GM19452 (cell line): ENCODE measurements around the gene TMED10.
"Not testable (repeated sequence)": the region's sequence is repeated elsewhere in the genome, so short reads cannot be mapped to it uniquely, and the experiment has no call there.

Source experiments
- ATAC-seq: cut with Tn5 transposase; IDR thresholded peaks from one replicate; pipeline ENCODE4 v1.9.1; 2021; ENCODE audit not compliant: unreplicated experiment

TMED10 gene

GRCh38 chr14:75162631-75163030 is 13.8 kb downstream of the TMED10 start:
- no peak for ATAC-seq

GRCh38 chr14:75158843-75159614 is 17.4 kb downstream of the TMED10 start:
- no peak for ATAC-seq

GRCh38 chr14:75156901-75157300 is 19.5 kb downstream of the TMED10 start:
- ATAC-seq, result no peak

GRCh38 chr14:75156111-75156510 is 20.3 kb downstream of the TMED10 start:
- ATAC-seq, result no peak

- ATAC-seq, result no peak
Measured at GRCh38 chr14:75155169-75155568, 21.2 kb downstream of the TMED10 start.

- no peak for ATAC-seq
Measured at GRCh38 chr14:75153295-75153694, 23.1 kb downstream of the TMED10 start.

GRCh38 chr14:75151851-75152250 is 24.6 kb downstream of the TMED10 start:
- ATAC-seq, result no peak

GRCh38 chr14:75150637-75151036 is 25.8 kb downstream of the TMED10 start:
- not testable (repeated sequence) for ATAC-seq

- ATAC-seq, result no peak
Measured at GRCh38 chr14:75150150-75150549, 26.3 kb downstream of the TMED10 start.

- no peak for ATAC-seq
Measured at GRCh38 chr14:75147423-75148071, 28.9 kb downstream of the TMED10 start.

GRCh38 chr14:75144944-75145343 is 31.5 kb downstream of the TMED10 start:
- ATAC-seq, result no peak

- no peak for ATAC-seq
Measured at GRCh38 chr14:75143761-75144527, 32.5 kb downstream of the TMED10 start.

GRCh38 chr14:75142494-75142893 is 33.9 kb downstream of the TMED10 start:
- ATAC-seq, result no peak

GRCh38 chr14:75141967-75142366 is 34.4 kb downstream of the TMED10 start:
- ATAC-seq, result no peak

GRCh38 chr14:75141062-75141461 is 35.4 kb downstream of the TMED10 start:
- no peak for ATAC-seq

- ATAC-seq, result no peak
Measured at GRCh38 chr14:75140620-75141019, 35.8 kb downstream of the TMED10 start.

- ATAC-seq, result no peak
Measured at GRCh38 chr14:75139185-75139584, 37.2 kb downstream of the TMED10 start.

- ATAC-seq, result no peak
Measured at GRCh38 chr14:75138492-75138891, 37.9 kb downstream of the TMED10 start.

GRCh38 chr14:75134644-75135043 is 41.8 kb downstream of the TMED10 start:
- ATAC-seq, result no peak

- ATAC-seq, result no peak
Measured at GRCh38 chr14:75133597-75133996, 42.8 kb downstream of the TMED10 start.

- ATAC-seq, result no peak
Measured at GRCh38 chr14:75132382-75133086, 43.9 kb downstream of the TMED10 start.
